GM18526 (cell line): ENCODE measurements around the gene ANO6.

Experiments
- POLR2A ChIP-seq: IDR thresholded peaks from 3 replicates; pipeline ENCODE4 v1.6.1; 2011; ENCODE audit not compliant: insufficient read length; ENCODE audit errors: extremely low read depth

The ANO6 gene

DNA sequence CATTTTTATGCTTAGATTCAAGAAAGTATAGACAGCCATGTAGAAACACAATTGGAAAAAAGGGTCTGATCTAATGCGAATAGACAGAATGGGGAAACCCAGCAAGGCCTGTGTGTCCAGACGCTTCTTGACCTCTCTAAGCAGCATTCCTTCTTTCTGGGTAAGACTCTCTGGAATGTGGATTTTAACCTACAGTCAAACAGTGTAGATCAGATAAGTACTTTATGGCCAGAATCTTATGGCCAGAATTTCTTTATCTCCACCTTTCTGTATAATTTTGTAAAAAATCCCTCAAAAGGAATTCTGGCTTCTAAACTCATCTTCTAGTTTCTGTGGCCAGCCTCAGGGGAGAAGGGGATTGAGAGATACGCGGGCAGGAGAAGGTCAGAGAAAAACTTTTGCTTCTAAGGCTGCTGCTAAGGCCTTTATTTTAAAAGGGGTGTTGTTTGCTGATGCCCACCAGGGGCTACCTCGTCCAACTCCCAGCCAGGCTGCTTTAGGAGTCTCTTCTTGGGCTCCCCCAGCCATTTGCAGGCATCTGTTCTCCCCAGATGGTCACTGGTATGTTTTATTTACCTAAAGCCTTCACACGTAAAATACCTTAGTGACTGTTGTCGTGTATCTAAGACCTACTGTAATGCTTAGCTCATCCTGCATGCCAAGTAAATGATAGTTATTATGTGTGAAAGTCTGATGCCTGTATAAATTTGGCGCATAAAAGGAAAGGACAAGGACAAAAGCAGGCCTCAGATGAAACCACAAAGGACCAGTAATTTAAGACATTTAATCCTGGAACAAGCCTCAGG lies 68.4 kb downstream of the ANO6 start:
- TF ChIP-seq POLR2A: no peak

GRCh38 chr12:45285717-45286116 lies 69.8 kb downstream of the ANO6 start:
- TF ChIP-seq POLR2A: no peak

- no peak for TF ChIP-seq POLR2A
These were observed 70.7 kb downstream of the ANO6 start for GRCh38 chr12:45286621-45287020.

DNA sequence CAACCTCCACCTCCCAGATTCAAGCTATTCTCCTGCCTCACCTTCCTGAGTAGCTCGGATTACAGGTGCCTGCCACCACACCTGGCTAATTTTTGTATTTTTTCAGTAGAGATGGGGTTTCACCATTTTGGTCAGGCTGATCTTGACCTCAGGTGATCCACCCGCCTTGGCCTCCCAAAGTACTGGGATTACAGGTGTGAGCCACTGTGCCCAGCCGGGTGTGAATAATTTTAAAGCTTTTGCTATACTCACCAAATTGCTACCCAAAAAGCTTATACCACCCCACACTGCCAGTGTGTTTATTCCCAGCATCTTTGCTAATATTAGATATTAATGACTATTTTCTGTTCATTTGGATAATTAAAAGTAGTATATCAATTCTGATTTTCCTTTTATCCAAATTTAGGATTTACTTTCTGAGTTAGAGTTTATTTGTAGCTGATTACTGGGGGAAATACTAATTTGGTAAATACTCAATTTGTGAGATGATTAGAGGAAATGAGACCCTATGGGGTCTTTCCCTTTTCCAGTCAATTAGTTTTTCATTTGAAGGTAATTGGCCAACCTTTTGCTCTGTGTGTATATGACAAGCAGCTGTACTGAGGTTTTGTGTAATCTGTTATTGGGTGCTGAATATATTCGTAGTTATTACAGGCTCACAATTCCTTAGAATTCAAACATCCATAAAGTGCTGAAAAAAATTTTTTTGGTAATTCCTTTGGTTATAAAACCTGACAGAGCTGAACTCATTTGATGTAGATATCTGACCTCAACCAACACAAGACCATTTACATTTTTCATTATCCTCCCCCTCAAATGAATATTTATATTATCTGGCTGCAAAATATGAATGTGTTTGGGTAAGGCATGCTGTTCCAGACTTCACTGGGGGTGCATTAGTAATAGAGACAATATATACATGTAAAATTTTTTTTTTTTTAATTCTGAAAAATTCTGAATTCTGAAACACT lies 73.6 kb downstream of the ANO6 start:
- TF ChIP-seq POLR2A: no peak

GRCh38 chr12:45290216-45290605 lies 74.3 kb downstream of the ANO6 start:
- no peak for TF ChIP-seq POLR2A

DNA sequence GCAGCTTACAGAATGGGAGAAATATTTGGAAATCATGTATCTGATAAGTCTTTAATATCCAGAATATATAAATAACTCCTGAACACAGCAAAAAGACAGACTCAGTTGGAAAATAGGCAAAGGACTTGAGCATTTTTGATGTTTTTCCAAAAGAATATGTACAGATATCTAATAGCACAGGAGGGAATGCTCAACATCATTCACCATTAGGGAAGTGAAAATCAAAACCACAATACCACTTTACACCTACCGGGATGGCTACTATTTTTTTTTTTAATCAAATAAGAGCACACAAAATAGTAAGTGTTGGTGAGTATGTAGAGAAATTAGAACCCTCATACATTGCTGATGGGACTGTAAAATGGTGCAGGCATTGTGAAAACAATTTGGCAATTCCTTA lies 75.6 kb downstream of the ANO6 start:
- TF ChIP-seq POLR2A: no peak

DNA sequence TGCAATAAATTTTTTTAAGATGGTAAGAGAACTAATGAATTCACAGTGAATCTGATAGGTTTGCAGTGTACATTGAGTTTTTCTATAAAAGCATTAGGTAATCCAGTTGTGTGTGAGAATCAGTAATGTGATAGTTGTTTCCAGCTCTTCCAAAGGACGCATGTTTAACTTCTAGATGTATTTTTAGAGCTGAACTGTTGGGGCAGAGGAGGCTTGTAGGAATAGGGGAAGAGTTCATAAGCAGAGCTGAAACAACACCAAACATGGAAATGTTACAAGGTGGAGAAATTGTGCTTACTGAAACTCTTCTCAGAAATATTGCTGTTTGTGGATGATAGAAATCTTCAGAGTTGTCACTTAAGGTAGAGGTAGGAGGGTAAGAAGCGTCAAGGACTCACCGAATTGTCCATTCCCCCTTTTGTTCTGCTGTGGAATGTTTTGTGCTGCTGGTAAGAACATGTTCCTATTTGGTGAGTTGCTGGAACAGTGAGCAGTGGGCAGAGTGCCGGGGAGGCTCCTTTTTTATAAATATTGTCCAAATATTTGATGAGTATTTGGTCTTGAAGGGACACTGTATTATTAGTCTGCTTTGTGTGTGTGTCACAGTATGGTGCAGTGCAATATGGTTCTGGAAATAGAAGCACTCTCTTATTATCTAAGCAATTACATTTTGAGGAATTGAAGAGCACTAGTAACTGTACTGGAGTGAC lies 76.7 kb downstream of the ANO6 start:
- TF ChIP-seq POLR2A: no peak

DNA sequence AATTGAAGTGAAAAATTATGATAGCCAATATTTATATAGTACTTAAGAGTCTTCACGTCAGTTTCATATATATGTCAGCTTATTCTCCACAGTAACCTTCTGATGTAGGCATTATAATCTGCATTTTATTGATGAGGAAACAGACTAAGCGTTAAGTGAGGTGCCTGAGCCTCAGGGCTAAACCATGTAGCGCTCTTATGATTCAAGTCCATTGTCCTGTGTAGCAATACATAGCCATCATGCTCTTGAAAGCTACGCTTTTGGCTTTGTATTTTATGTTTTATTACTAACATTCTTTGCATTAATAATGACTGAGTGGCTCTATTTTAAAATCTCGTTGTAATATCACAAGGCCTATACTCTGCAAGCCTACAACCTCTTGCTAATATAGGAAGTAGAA lies 79.0 kb downstream of the ANO6 start:
- TF ChIP-seq POLR2A: no peak

DNA sequence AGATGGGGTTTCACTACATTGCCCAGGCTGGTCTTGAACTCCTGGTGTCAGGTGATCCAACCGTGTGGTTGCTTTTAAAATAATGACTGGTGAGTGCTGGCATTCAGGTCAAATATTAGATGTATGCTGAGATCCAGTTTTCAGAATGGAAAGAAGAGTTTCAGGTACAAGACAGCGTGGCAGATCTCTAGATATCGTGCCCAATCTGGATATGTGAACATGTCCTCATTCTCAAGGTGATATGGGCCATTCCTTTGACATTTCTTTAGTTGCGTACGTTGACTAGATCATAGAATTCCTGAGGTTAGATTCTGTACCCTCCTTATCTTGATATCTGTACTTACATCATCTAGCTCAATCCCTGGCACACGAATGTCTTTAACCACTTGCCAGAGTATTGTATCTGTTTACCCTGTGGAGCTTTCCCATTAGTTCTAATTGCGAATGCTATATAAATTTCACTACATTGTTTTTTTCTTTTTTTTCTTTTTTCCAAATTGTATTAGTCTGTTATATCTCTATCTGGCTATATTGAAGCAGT lies 80.2 kb downstream of the ANO6 start:
- no peak for TF ChIP-seq POLR2A

GRCh38 chr12:45298047-45298446 lies 82.2 kb downstream of the ANO6 start:
- TF ChIP-seq POLR2A: no peak

DNA sequence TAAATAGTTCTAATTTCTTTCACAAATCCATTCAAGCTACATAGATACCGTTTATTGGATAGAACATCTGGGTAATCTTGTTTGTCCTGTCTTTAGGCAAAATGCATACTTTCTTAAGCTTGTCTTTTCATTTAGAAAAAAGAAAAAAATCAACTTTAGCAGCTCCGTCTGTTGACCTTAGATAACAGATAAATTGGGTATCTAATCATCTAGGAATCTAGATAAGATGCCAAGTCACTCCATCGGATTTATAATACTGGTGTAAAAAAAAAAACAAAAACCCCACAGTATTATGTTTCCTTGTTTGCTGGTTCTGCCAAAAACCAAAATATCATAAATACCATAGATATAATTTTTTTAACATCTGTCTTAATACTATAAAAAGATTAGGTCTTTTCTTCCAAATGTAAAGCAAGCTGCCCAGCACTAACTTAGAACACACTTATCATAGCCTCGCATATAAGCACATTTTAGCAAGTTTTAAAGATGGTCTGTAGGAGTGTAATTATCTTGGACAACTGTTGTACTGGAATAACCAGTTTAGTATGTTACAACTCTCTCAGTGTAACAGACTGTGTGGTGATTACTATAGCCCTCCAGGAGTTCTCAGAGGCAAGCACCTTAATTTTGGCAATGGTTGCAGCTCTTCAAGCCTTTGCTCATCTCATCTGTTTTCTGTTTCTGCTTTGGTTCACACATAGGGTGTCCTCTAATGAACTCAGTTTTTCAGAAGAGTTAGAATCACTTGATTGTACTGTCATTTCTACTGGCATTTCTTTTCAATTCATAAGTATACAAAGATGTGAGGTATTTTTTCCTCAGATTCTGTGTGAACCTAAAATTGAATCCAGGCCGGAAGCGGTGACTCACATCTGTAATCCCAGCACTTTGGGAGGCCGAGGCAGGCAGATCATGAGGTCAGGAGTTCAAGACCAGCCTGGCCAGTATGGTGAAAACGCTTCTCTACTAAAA lies 83.1 kb downstream of the ANO6 start:
- TF ChIP-seq POLR2A: no peak

DNA sequence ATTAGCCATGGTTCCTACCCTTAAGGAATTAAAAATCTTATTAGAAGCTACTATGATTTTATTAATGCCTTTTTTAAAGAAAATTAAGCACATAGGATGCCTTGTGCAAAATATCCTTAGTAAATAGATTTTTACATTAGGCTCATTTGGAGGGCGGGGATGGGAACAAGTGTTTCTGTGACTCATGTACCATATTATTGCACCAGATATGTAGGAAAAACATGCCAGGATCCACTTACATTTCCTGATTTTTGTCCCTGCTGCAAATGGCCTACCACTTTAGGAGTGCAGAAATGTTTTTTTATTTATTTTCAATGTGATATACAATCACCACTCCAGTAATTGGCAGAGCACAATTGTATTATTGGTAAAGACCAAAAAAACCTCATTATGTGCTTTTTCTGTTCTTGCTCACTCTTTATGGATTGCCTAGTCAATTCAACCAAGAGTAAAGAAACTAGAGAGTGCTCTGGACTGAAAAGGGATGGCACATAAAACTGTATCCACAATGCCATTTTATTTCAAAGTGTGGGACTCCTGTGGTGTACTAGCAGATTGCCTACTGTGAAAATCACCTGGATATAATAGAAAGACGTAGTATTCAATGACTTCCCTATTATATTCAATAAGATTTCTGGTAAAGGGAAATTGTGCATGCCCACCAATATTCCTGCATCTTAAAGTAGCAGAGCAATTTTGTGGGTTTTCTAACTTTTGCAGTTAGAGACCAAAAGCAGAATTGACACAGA lies 86.9 kb downstream of the ANO6 start:
- TF ChIP-seq POLR2A: no peak

- TF ChIP-seq POLR2A: no peak
These were observed 88.0 kb downstream of the ANO6 start for GRCh38 chr12:45303945-45304344.
